HepG2 (cell line): ENCODE results near the gene TEKT2. TPM values are rescaled to one million over a fixed set of nuclear protein-coding genes. Genes with fewer than 3 reads are reported as not detected.

Experiments
- ATAC-seq: fragments of 200-7000 bp; cut with Tn5 transposase; 3 replicates; pipeline ENCODE4 v1.9.1; 2020; ENCODE audit warnings: mild to moderate bottlenecking, moderate library complexity
- BruUV-seq: library from RNA; stranded (reverse); fragments of 400-500 nt; replicated peaks from 2 replicates; lab custom pipeline; 2021; lab: Mats Ljungman, UMichigan
- CTCF ChIA-PET: fragments of 300-600 bp; formaldehyde crosslinking; extraction: SDS; loops from one replicate; lab custom pipeline; 2021; ENCODE audit warnings: low total read pairs, inconsistent platforms, low intra/inter-chr PET ratio; lab: Yijun Ruan, JAX
- POLR2A ChIA-PET: fragments of 350-600 bp; sonication (Branson Sonifier 250); formaldehyde crosslinking; loops from one replicate; lab custom pipeline; 2020; ENCODE audit warnings: antibody characterized with exemption, inconsistent platforms; lab: Yijun Ruan, JAX
- DNase-seq: peaks from one replicate; pipeline ENCODE4 v3.0.0-alpha.2; 2015; ENCODE audit warnings: low spot score
- FAIRE-seq: peaks from 3 replicates; lab custom pipeline; 2011; peaks lifted over from hg19 to GRCh38; lab: Jason Lieb, UNC
- H2AFZ ChIP-seq: one replicate; pipeline ENCODE4 v1.6.1; 2011; ENCODE audit warnings: low read length, inconsistent platforms
- H3K27ac ChIP-seq: fragments of 300-600 bp; 3 replicates; pipeline ENCODE4 v1.8.0; 2011; ENCODE audit warnings: mixed run types, mild to moderate bottlenecking, mixed read lengths, low read length, inconsistent platforms; ENCODE audit not compliant: insufficient read depth; ENCODE audit errors: extremely low read length
- H3K27me3 ChIP-seq, 2 experiments: fragments of 200-600 bp in 1 of 2; 2 replicates in 1 of 2; 3 replicates in 1 of 2; pipeline versions ENCODE4 v1.6.0 to v1.8.0; 2011; ENCODE audit warnings: low read length in 2 of 2, mild to moderate bottlenecking in 2 of 2, moderate library complexity in 2 of 2, inconsistent platforms in 1 of 2; ENCODE audit not compliant: insufficient read depth in 2 of 2, control insufficient read depth in 1 of 2
- H3K36me3 ChIP-seq, 2 experiments: fragments of 200-600 bp in 1 of 2; replicated peaks in 1 of 2; 2 replicates in 1 of 2; 3 replicates in 1 of 2; pipeline versions ENCODE4 v1.5.1 to v1.8.0; 2011; ENCODE audit warnings: low read length in 2 of 2, inconsistent platforms in 1 of 2; ENCODE audit not compliant: insufficient read depth in 2 of 2, control insufficient read depth in 1 of 2
- H3K4me1 ChIP-seq: 2 replicates; pipeline ENCODE4 v1.5.1; 2012; ENCODE audit warnings: low read length, inconsistent platforms; ENCODE audit not compliant: insufficient read depth
- H3K4me2 ChIP-seq: 2 replicates; pipeline ENCODE4 v1.6.0; 2011; ENCODE audit warnings: low read depth, low read length, inconsistent platforms
- H3K4me3 ChIP-seq, 3 experiments: fragments of 200-600 bp in 1 of 3; sonication (generic), shearing (Covaris generic) in 1 of 3; replicated peaks in 1 of 3; 2 replicates each; pipeline ENCODE4 v1.5.1; 2011 to 2016; ENCODE audit warnings: low read length in 3 of 3, inconsistent platforms in 2 of 3, low read depth in 2 of 3, mild to moderate bottlenecking in 2 of 3, control low read depth in 1 of 3, mixed read lengths in 1 of 3; ENCODE audit not compliant: insufficient read depth in 1 of 3
- H3K79me2 ChIP-seq: one replicate; pipeline ENCODE4 v1.6.1; 2011; ENCODE audit warnings: low read length, inconsistent platforms; ENCODE audit not compliant: insufficient read depth
- H3K9ac ChIP-seq: 2 replicates; pipeline ENCODE4 v1.6.0; 2011; ENCODE audit warnings: mild to moderate bottlenecking, low read depth, low read length, inconsistent platforms; ENCODE audit not compliant: insufficient read depth
- H3K9me3 ChIP-seq: 2 replicates; pipeline ENCODE4 v1.5.1; 2012; ENCODE audit warnings: mild to moderate bottlenecking, low read length
- H4K20me1 ChIP-seq: 2 replicates; pipeline ENCODE4 v1.6.0; 2011; ENCODE audit warnings: inconsistent platforms, mild to moderate bottlenecking, low read length, moderate library complexity; ENCODE audit not compliant: insufficient read depth
- ARID2 ChIP-seq: sonication (generic); formaldehyde crosslinking; IDR thresholded peaks from 2 replicates; pipeline ENCODE4 v1.8.1; 2022; ENCODE audit warnings: mild to moderate bottlenecking, missing genetic modification reagents, borderline replicate concordance
- BRCA1 ChIP-seq: sonication (generic); formaldehyde crosslinking; IDR thresholded peaks from 2 replicates; pipeline ENCODE4 v1.4.0; 2020; ENCODE audit warnings: missing genetic modification reagents
- GABPB1 ChIP-seq: IDR thresholded peaks from 2 replicates; pipeline ENCODE4 v1.6.1; 2016; ENCODE audit warnings: mild to moderate bottlenecking, missing genetic modification reagents, moderate library complexity, missing compliant biosample characterization
- HOXD1 ChIP-seq: sonication (generic); formaldehyde crosslinking; IDR thresholded peaks from 2 replicates; pipeline ENCODE4 v1.5.0; 2020; ENCODE audit warnings: missing genetic modification reagents
- IKZF1 ChIP-seq: fragments of 450-650 bp; IDR thresholded peaks from 2 replicates; pipeline ENCODE4 v1.7.1; 2016
- KDM3A ChIP-seq: IDR thresholded peaks from 2 replicates; pipeline ENCODE4 v1.6.1; 2018; ENCODE audit warnings: low read depth, missing compliant biosample characterization
- MBD4 ChIP-seq: IDR thresholded peaks from 2 replicates; pipeline ENCODE4 v1.6.1; 2012; ENCODE audit warnings: low read length, inconsistent platforms, borderline replicate concordance
- NCOR1 ChIP-seq: fragments of 200-600 bp; sonication (generic); IDR thresholded peaks from 2 replicates; pipeline ENCODE4 v1.7.0; 2017; ENCODE audit warnings: antibody characterized with exemption, low read length, borderline replicate concordance
- NFKB2 ChIP-seq: sonication (generic); formaldehyde crosslinking; IDR thresholded peaks from 2 replicates; pipeline ENCODE4 v1.4.0; 2020; ENCODE audit warnings: missing genetic modification reagents, borderline replicate concordance
- PTBP1 ChIP-seq: fragments of 200-400 bp; formaldehyde crosslinking; IDR thresholded peaks from 2 replicates; pipeline ENCODE4 v1.6.1; 2018; ENCODE audit warnings: low read length, low read depth; ENCODE audit not compliant: poor library complexity, severe bottlenecking
- SETDB1 ChIP-seq: sonication (generic); formaldehyde crosslinking; IDR thresholded peaks from 2 replicates; pipeline ENCODE4 v1.5.1; 2020; ENCODE audit warnings: missing genetic modification reagents, mild to moderate bottlenecking, borderline replicate concordance
- SYNCRIP ChIP-seq: fragments of 200-400 bp; formaldehyde crosslinking; IDR thresholded peaks from 2 replicates; pipeline ENCODE4 v1.6.1; 2018; ENCODE audit warnings: mild to moderate bottlenecking, low read depth, low read length; ENCODE audit not compliant: insufficient read depth
- THAP7 ChIP-seq: sonication (generic); formaldehyde crosslinking; IDR thresholded peaks from 2 replicates; pipeline ENCODE4 v1.8.1; 2023; ENCODE audit warnings: mild to moderate bottlenecking, missing genetic modification reagents
- ZFP82 ChIP-seq: sonication (generic); formaldehyde crosslinking; IDR thresholded peaks from 2 replicates; pipeline ENCODE4 v1.5.1; 2020; ENCODE audit warnings: mild to moderate bottlenecking, missing genetic modification reagents, borderline replicate concordance
- ZNF260 ChIP-seq: sonication (generic); formaldehyde crosslinking; IDR thresholded peaks from 2 replicates; pipeline ENCODE4 v1.4.0; 2020; ENCODE audit warnings: missing genetic modification reagents, low read depth, mild to moderate bottlenecking, borderline replicate concordance
- ZNF572 ChIP-seq: sonication (generic); formaldehyde crosslinking; IDR thresholded peaks from 2 replicates; pipeline ENCODE4 v1.5.1; 2020; ENCODE audit warnings: mild to moderate bottlenecking, missing genetic modification reagents
- ZNF674 ChIP-seq: sonication (generic); formaldehyde crosslinking; IDR thresholded peaks from 2 replicates; pipeline ENCODE4 v1.5.0; 2020; ENCODE audit warnings: low read depth, mild to moderate bottlenecking, missing genetic modification reagents
- WGBS: methylation state at CpG from one replicate; pipeline ENCODE4 v1.1.6; 2017; ENCODE audit warnings: low lambda C conversion rate; 5-methylcytosine and 5-hydroxymethylcytosine counted together
- in situ Hi-C: cut with HindIII; loops from 2 replicates; pipeline ENCODE4 v1.10.0; 2017; ENCODE audit warnings: low pct_unique_long_range_greater_than_20kb; ENCODE audit not compliant: extremely low pct_ligation_motif_present
- intact Hi-C: fragments of 100-400 bp; cut with micrococcal nuclease; formaldehyde crosslinking; loops from one replicate; pipeline ENCODE4 v1.10.0; 2022; ENCODE audit not compliant: unreplicated experiment
- polyA plus RNA-seq, 8 experiments: library from polyadenylated mRNA; depleted of rRNA in 3 of 8; stranded (reverse) in 7 of 8; unstranded in 1 of 8; fragments of >200 nt; fragmentation: Illumina TruSeq in 4 of 8; extraction: Trizol in 4 of 8; gene quantifications; 2 replicates each; pipeline versions ENCODE4 v1.2.1 to v1.2.3, GENCODE V29; 2011 to 2016; ENCODE audit warnings: low read depth in 4 of 8, missing spikeins in 1 of 8, mixed read lengths in 1 of 8; ENCODE audit not compliant: insufficient read depth in 1 of 8
- total RNA-seq, 5 experiments: library from RNA; depleted of rRNA; stranded (reverse); fragments of >200 nt; fragmentation: Illumina TruSeq; extraction: Trizol; gene quantifications; 2 replicates each; pipeline ENCODE4 v1.2.3, GENCODE V29; 2016; ENCODE audit warnings: low read depth in 1 of 5
- TF ChIP-seq, protein P1 (sequence below): sonication (generic); formaldehyde crosslinking; IDR thresholded peaks from 2 replicates; pipeline ENCODE4 v1.8.0; 2023; ENCODE audit warnings: mild to moderate bottlenecking, missing genetic modification reagents
- TF ChIP-seq, protein P2 (sequence below): sonication (generic); formaldehyde crosslinking; IDR thresholded peaks from 2 replicates; pipeline ENCODE4 v1.8.0; 2022; ENCODE audit warnings: mild to moderate bottlenecking, missing genetic modification reagents; ENCODE audit not compliant: insufficient replicate concordance
- TF ChIP-seq, protein P3 (sequence below): sonication (generic); formaldehyde crosslinking; IDR thresholded peaks from 2 replicates; pipeline ENCODE4 v1.5.0; 2020; ENCODE audit warnings: mild to moderate bottlenecking, missing genetic modification reagents

Gene TEKT2
- total and polyA plus RNA-seq, 2 of the 13 experiments (the other 11 are each of a cell fraction or from before 2014, with no cell fraction given): 0.31 to 0.38 TPM

DNA sequence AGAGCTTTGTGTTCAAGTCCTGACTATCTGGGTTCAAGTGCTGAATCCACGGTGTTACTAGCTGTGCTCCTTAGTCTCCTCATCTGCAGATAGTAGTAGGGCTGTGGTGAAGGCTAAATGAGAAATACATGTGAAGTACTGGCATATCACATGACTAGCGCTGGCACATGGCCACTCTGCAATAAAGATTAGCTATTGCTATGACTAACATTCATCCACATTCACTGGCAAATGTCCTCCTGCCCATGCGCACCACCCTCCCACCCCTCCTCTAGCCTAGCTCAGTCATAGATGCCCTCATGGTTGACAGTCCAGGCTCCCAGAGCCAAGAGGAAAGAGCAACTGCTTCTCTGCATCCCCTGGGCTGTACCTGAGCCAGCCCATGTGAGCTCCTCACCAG, 49.6 kb downstream of the TEKT2 start (continued):
- TF ChIP-seq SETDB1 (CRISPR knock-in tag) (no peak), IKZF1 (no peak), NFKB2 (CRISPR knock-in tag) (no peak), ZNF674 (CRISPR knock-in tag) (no peak), PTBP1 (no peak), NCOR1 (no peak), HOXD1 (CRISPR knock-in tag) (no peak)
- TF ChIP-seq, protein P1, sequence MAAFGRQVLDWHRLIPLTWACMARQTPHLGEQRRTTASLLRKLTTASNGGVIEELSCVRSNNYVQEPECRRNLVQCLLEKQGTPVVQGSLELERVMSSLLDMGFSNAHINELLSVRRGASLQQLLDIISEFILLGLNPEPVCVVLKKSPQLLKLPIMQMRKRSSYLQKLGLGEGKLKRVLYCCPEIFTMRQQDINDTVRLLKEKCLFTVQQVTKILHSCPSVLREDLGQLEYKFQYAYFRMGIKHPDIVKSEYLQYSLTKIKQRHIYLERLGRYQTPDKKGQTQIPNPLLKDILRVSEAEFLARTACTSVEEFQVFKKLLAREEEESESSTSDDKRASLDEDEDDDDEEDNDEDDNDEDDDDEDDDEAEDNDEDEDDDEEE (CRISPR knock-in tag): no peak

DNA sequence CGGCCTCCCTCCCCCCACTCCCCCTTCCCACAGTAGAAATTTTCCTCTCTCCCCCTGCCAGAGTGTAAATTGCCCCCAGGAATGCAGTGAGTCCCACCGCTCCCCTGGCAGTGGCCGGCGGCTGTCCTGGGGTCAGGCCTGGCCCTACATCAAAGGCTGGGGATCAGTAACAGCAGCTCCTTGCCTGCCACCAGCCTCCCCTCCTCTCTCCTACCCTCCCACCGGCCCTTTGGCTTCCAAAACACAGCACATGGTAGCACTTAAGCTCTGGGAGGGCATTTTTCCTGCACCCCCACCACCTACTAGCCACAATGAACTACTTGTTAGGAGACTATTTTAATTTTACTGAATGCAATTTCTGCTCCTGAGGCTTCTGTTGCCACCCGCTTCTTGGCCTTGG, 50.1 kb downstream of the TEKT2 start:
- H3K4me3 ChIP-seq: no peak overlapping the region
- intact Hi-C loops (loop anchor here (1.0 kb wide), 1 partner anchor 35 kb away; no protein-coding TSS in a partner anchor), in situ Hi-C loops (loop anchor here (5.0 kb wide), 1 partner anchor 37 kb away; no protein-coding TSS in a partner anchor)
- no peak overlapping the region for H2AFZ ChIP-seq
- no peaks in the 10 kb centered on the region for H4K20me1 ChIP-seq
- H3K27ac ChIP-seq: no peak overlapping the region
- DNase-seq: no peak
- H3K9me3 ChIP-seq: no peaks in the 10 kb centered on the region
- no peak for FAIRE-seq
- ChIA-PET POLR2A (interaction anchor here (1.2 kb wide), 1 partner anchor 19 kb away, joined by 4 read pairs; no protein-coding TSS in a partner anchor), CTCF (interaction anchor here (1.5 to 4.5 kb wide), 3 partner anchors 32 to 54 kb away, joined by 6 to 104 read pairs (median 9); no protein-coding TSS in a partner anchor)
- H3K36me3 ChIP-seq: peaks cover 10 to 26% of the 10 kb centered on the region in 2 experiments; a peak in 3 of 5 replicates
- ATAC-seq: peak; percentile 25
- H3K79me2 ChIP-seq: no peaks in the 10 kb centered on the region
- 11% methylated on average over 6 of the region's 6 CpGs for WGBS
- H3K4me2 ChIP-seq: no peak overlapping the region
- no TSS peak for BruUV-seq
- peaks cover 18% of the 10 kb centered on the region for H3K4me1 ChIP-seq
- no peak overlapping the region for H3K9ac ChIP-seq
- no peaks in the 10 kb centered on the region for H3K27me3 ChIP-seq
- TF ChIP-seq ZNF572: no peak
- no peak for TF ChIP-seq SYNCRIP
- no peak for TF ChIP-seq ZNF260 (CRISPR knock-in tag)
- TF ChIP-seq ARID2 (CRISPR knock-in tag): no peak
- no peak for TF ChIP-seq THAP7 (CRISPR knock-in tag)
- TF ChIP-seq, protein P2, sequence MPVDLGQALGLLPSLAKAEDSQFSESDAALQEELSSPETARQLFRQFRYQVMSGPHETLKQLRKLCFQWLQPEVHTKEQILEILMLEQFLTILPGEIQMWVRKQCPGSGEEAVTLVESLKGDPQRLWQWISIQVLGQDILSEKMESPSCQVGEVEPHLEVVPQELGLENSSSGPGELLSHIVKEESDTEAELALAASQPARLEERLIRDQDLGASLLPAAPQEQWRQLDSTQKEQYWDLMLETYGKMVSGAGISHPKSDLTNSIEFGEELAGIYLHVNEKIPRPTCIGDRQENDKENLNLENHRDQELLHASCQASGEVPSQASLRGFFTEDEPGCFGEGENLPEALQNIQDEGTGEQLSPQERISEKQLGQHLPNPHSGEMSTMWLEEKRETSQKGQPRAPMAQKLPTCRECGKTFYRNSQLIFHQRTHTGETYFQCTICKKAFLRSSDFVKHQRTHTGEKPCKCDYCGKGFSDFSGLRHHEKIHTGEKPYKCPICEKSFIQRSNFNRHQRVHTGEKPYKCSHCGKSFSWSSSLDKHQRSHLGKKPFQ: no peak
- no peak for TF ChIP-seq BRCA1
- no peak for TF ChIP-seq ZFP82 (CRISPR knock-in tag)
- TF ChIP-seq GABPB1 (CRISPR knock-in tag): no peak
- TF ChIP-seq, protein P3, sequence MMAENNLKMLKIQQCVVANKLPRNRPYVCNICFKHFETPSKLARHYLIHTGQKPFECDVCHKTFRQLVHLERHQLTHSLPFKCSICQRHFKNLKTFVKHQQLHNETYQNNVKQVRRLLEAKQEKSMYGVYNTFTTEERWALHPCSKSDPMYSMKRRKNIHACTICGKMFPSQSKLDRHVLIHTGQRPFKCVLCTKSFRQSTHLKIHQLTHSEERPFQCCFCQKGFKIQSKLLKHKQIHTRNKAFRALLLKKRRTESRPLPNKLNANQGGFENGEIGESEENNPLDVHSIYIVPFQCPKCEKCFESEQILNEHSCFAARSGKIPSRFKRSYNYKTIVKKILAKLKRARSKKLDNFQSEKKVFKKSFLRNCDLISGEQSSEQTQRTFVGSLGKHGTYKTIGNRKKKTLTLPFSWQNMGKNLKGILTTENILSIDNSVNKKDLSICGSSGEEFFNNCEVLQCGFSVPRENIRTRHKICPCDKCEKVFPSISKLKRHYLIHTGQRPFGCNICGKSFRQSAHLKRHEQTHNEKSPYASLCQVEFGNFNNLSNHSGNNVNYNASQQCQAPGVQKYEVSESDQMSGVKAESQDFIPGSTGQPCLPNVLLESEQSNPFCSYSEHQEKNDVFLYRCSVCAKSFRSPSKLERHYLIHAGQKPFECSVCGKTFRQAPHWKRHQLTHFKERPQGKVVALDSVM (CRISPR knock-in tag): no peak
- no peak for TF ChIP-seq MBD4
- no peak for TF ChIP-seq KDM3A (CRISPR knock-in tag)
